ENCODE measurements around the gene DPH6. TPM values are rescaled to one million over a fixed set of nuclear protein-coding genes. Genes with fewer than 3 reads are reported as not detected.
A peak's percentile ranks its signal among the peaks of the same experiment; 100 is the strongest.

DPH6 gene
- total RNA-seq, 1 donor from 2014 or later, result 41.1 TPM

- Histone ChIP-seq H4K20me1 (ENCODE audit: low read depth) (no peaks in the 10 kb centered on the region), H3F3A (ENCODE audit: low read depth) (peaks cover 11% of the 10 kb centered on the region), H2AFZ (replicated peaks) (no peak overlapping the region), H3K9ac (no peak overlapping the region), H3K27ac (no peak overlapping the region), H3K4me1 (peaks cover 25% of the 10 kb centered on the region), H3K27me3 (no peaks in the 10 kb centered on the region), H3K79me2 (ENCODE audit: low read depth) (no peaks in the 10 kb centered on the region), H3K4me3 (no peak overlapping the region), H3K4me2 (no peak overlapping the region), H3K36me3 (no peaks in the 10 kb centered on the region), H3K9me3 (ENCODE audit: low read depth) (no peaks in the 10 kb centered on the region)
- no peak overlapping the region for H3K27ac Mint-ChIP-seq
- H3K4me1 Mint-ChIP-seq, result peaks cover 3% of the 10 kb centered on the region
- TF ChIP-seq CTCF (IDR thresholded peaks at IDR 0.05) (no peak), EZH2 (IDR thresholded peaks at IDR 0.05) (no peak), EZH2phosphoT487 (IDR thresholded peaks at IDR 0.05) (no peak)
- H3K27me3 Mint-ChIP-seq (ENCODE audit: insufficient read depth, low read depth), result no peaks in the 10 kb centered on the region
- no peak overlapping the region for H3K4me3 Mint-ChIP-seq
- no peaks in the 10 kb centered on the region for H3K9me3 Mint-ChIP-seq
- no peaks in the 10 kb centered on the region for H3K36me3 Mint-ChIP-seq
- no peak for DNase-seq (ENCODE audit: low spot score)
Observed at GRCh38 chr15:35555244-35555643, 9.3 kb upstream of the DPH6 start.

GRCh38 chr15:35550957-35551356 is 5.0 kb upstream of the DPH6 start:
- peaks cover 54% of the 10 kb centered on the region for H3F3A ChIP-seq (ENCODE audit: low read depth)
- no peak overlapping the region for H3K4me3 ChIP-seq
- no peaks in the 10 kb centered on the region for H4K20me1 ChIP-seq (ENCODE audit: low read depth)
- H3K9me3 Mint-ChIP-seq, result no peaks in the 10 kb centered on the region
- peaks cover 10% of the 10 kb centered on the region for H3K79me2 ChIP-seq (ENCODE audit: low read depth)
- TF ChIP-seq EZH2phosphoT487 (IDR thresholded peaks at IDR 0.05), result no peak
- no peak for TF ChIP-seq CTCF (IDR thresholded peaks at IDR 0.05)
- TF ChIP-seq EZH2 (IDR thresholded peaks at IDR 0.05), result no peak
- H3K27ac Mint-ChIP-seq, result no peak overlapping the region
- no peaks in the 10 kb centered on the region for H3K27me3 ChIP-seq
- H3K27me3 Mint-ChIP-seq (ENCODE audit: insufficient read depth, low read depth), result peaks cover 3% of the 10 kb centered on the region
- no peak for DNase-seq (ENCODE audit: low spot score)
- H3K9me3 ChIP-seq (ENCODE audit: low read depth), result no peaks in the 10 kb centered on the region
- peaks cover 38% of the 10 kb centered on the region for H3K4me1 Mint-ChIP-seq
- H3K27ac ChIP-seq, result peak overlapping the region; percentile 97
- H3K36me3 Mint-ChIP-seq, result peaks cover 3% of the 10 kb centered on the region
- H3K4me3 Mint-ChIP-seq, result no peak overlapping the region
- H3K4me1 ChIP-seq, result peaks cover 59% of the 10 kb centered on the region
- no peaks in the 10 kb centered on the region for H3K36me3 ChIP-seq
- H3K4me2 ChIP-seq, result peak overlapping the region; percentile 81
- H3K9ac ChIP-seq, result no peak overlapping the region
- H2AFZ ChIP-seq (replicated peaks), result no peak overlapping the region

- peaks cover 19% of the 10 kb centered on the region for H3K79me2 ChIP-seq (ENCODE audit: low read depth)
- no peaks in the 10 kb centered on the region for H4K20me1 ChIP-seq (ENCODE audit: low read depth)
- Mint-ChIP-seq H3K4me1 (peaks cover 47% of the 10 kb centered on the region), H3K36me3 (peaks cover 3% of the 10 kb centered on the region), H3K27ac (no peak overlapping the region), H3K9me3 (no peaks in the 10 kb centered on the region), H3K4me3 (no peak overlapping the region), H3K27me3 (ENCODE audit: insufficient read depth, low read depth) (peaks cover 4% of the 10 kb centered on the region)
- no peaks in the 10 kb centered on the region for H3K36me3 ChIP-seq
- peak overlapping the region; percentile 43 for H3K4me3 ChIP-seq
- no peak overlapping the region for H3K9ac ChIP-seq
- DNase-seq (ENCODE audit: low spot score), result peak; percentile 84
- no peaks in the 10 kb centered on the region for H3K9me3 ChIP-seq (ENCODE audit: low read depth)
- TF ChIP-seq EZH2 (IDR thresholded peaks at IDR 0.05), result no peak
- TF ChIP-seq CTCF (IDR thresholded peaks at IDR 0.05), result no peak
- TF ChIP-seq EZH2phosphoT487 (IDR thresholded peaks at IDR 0.05), result no peak
- H3F3A ChIP-seq (ENCODE audit: low read depth), result peaks cover 60% of the 10 kb centered on the region
- H3K4me1 ChIP-seq, result peaks cover 63% of the 10 kb centered on the region
- no peaks in the 10 kb centered on the region for H3K27me3 ChIP-seq
- H3K27ac ChIP-seq, result peak overlapping the region; percentile 97
- peak overlapping the region; percentile 81 for H3K4me2 ChIP-seq
- H2AFZ ChIP-seq (replicated peaks), result no peak overlapping the region
Observed at GRCh38 chr15:35549567-35549966, 3.6 kb upstream of the DPH6 start.
